Smooth muscle cell (in vitro differentiated cells): ENCODE measurements around the gene SLC34A1. TPM values are rescaled to one million over a fixed set of nuclear protein-coding genes. Genes with fewer than 3 reads are reported as not detected.

ENCODE experiments used
- DNase-seq: peaks from one replicate; lab custom pipeline; 2025; ENCODE audit not compliant: unreplicated experiment; lab: John Stamatoyannopoulos, UW
- H2AFZ ChIP-seq: fragments of 200-600 bp; sonication (generic); 2 replicates; pipeline ENCODE4 v1.6.0; 2016; ENCODE audit warnings: antibody characterized with exemption, low read depth, mild to moderate bottlenecking
- H3F3A ChIP-seq: fragments of 200-600 bp; sonication (generic); 2 replicates; pipeline ENCODE4 v1.6.0; 2017; ENCODE audit warnings: antibody characterized with exemption, low read depth
- H3K27ac ChIP-seq: fragments of 200-600 bp; sonication (generic); 2 replicates; pipeline ENCODE4 v1.5.1; 2016; ENCODE audit warnings: low read depth, mild to moderate bottlenecking
- H3K27me3 ChIP-seq: fragments of 200-600 bp; sonication (generic); 2 replicates; pipeline ENCODE4 v1.6.1; 2016; ENCODE audit warnings: low read depth, mild to moderate bottlenecking
- H3K36me3 ChIP-seq: fragments of 200-600 bp; sonication (generic); 2 replicates; pipeline ENCODE4 v1.5.1; 2016; ENCODE audit warnings: low read depth
- H3K4me1 ChIP-seq: fragments of 200-600 bp; sonication (generic); 2 replicates; pipeline ENCODE4 v1.5.1; 2016; ENCODE audit warnings: low read depth
- H3K4me2 ChIP-seq: fragments of 200-600 bp; sonication (generic); 2 replicates; pipeline ENCODE4 v1.6.0; 2016; ENCODE audit warnings: mild to moderate bottlenecking
- H3K4me3 ChIP-seq: fragments of 200-600 bp; sonication (generic); 2 replicates; pipeline ENCODE4 v1.5.1; 2016; ENCODE audit warnings: mild to moderate bottlenecking
- H3K79me2 ChIP-seq: fragments of 200-600 bp; sonication (generic); 2 replicates; pipeline ENCODE4 v1.6.0; 2016; ENCODE audit warnings: low read depth, mild to moderate bottlenecking
- H3K9ac ChIP-seq: fragments of 200-600 bp; sonication (generic); 2 replicates; pipeline ENCODE4 v1.6.0; 2016; ENCODE audit warnings: low read depth
- H3K9me3 ChIP-seq: fragments of 200-600 bp; sonication (generic); replicated peaks from 2 replicates; pipeline ENCODE4 v1.5.1; 2016; ENCODE audit warnings: low read depth
- H4K20me1 ChIP-seq: fragments of 200-600 bp; sonication (generic); 2 replicates; pipeline ENCODE4 v1.6.0; 2016; ENCODE audit warnings: low read depth
- WGBS: methylation state at CpG from one replicate; pipeline ENCODE4 v1.1.7; 2016; ENCODE audit warnings: low lambda C conversion rate; 5-methylcytosine and 5-hydroxymethylcytosine counted together
- polyA plus RNA-seq: library from polyadenylated mRNA; unstranded; fragments of >200 nt; fragmentation: Nextera tagmentation; extraction: Ambion mirVana; gene quantifications from 2 replicates; pipeline ENCODE4 v1.2.1, GENCODE V29; 2016
- total RNA-seq: library from RNA; depleted of rRNA; stranded (reverse); fragments of >200 nt; gene quantifications from 2 replicates; pipeline ENCODE4 v1.2.3, GENCODE V29; 2014
- TF ChIP-seq, protein P1 (sequence below): fragments of 200-600 bp; sonication (generic); IDR thresholded peaks from 2 replicates; pipeline ENCODE4 v1.5.1; 2017; ENCODE audit warnings: borderline replicate concordance, mild to moderate bottlenecking, antibody characterized with exemption; ENCODE audit not compliant: insufficient read depth, poor library complexity, severe bottlenecking

The SLC34A1 gene
- total and polyA plus RNA-seq, 2 experiments from 2014 or later: not detected

GRCh38 chr5:177371120-177372033, 12.9 kb upstream of the SLC34A1 start:
- TF ChIP-seq, protein P1, sequence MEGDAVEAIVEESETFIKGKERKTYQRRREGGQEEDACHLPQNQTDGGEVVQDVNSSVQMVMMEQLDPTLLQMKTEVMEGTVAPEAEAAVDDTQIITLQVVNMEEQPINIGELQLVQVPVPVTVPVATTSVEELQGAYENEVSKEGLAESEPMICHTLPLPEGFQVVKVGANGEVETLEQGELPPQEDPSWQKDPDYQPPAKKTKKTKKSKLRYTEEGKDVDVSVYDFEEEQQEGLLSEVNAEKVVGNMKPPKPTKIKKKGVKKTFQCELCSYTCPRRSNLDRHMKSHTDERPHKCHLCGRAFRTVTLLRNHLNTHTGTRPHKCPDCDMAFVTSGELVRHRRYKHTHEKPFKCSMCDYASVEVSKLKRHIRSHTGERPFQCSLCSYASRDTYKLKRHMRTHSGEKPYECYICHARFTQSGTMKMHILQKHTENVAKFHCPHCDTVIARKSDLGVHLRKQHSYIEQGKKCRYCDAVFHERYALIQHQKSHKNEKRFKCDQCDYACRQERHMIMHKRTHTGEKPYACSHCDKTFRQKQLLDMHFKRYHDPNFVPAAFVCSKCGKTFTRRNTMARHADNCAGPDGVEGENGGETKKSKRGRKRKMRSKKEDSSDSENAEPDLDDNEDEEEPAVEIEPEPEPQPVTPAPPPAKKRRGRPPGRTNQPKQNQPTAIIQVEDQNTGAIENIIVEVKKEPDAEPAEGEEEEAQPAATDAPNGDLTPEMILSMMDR: no peak
- Histone ChIP-seq H3K4me2 (peak overlapping the region; percentile 93), H3K4me1 (peaks cover 10% of the 10 kb centered on the region), H3K9ac (peak overlapping the region; percentile 43), H3K27me3 (no peaks in the 10 kb centered on the region), H3K4me3 (peak overlapping the region; percentile 60), H3K9me3 (no peaks in the 10 kb centered on the region), H3K79me2 (no peaks in the 10 kb centered on the region), H4K20me1 (no peaks in the 10 kb centered on the region), H3K27ac (no peak overlapping the region), H3K36me3 (no peaks in the 10 kb centered on the region), H3F3A (peaks cover 7% of the 10 kb centered on the region), H2AFZ (peak overlapping the region; percentile 66)
- 58% methylated on average over 20 of the region's 26 CpGs for WGBS
- DNase-seq: no peak

DNA sequence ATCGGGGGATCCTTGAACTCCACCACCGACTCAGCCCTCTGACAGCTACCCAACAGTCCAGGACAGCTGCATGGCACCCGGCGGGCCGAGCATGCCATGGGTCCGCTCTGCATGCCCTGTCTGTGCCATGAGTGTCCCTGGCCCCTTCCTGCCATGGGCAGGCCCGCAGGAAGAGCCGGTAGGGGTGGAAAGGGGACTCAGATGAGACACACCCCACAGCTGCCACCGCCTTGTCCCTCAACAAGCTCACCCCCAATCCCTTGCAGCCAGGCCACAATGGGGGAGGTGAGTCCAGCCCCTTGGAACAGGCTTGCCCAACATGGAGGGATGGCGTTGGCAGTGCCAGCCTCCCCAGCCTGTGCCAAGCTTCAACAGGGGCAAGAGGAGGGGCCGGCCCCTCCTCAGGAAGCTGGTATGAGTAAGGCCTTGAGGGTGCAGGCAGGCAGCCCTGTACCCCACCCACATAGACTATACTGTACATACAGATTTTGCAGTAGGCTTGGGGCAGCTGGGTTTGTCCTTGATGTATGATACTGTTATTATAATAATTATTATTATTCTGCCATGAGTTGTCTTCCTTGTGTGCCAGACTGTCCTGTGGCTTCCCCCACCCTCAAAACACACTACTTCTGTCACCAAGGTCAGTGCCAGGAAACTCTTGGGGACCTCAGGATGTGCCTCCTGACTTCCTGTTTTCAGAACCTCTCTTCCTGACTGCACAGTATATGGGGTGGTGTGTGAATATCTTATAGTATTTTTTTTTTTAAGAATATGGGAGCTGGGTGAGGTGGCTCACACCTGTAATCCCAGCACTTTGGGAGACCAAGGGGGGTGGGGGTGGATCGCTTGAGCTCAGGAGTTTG, 12.0 kb upstream of the SLC34A1 start:
- no peaks in the 10 kb centered on the region for H3K9me3 ChIP-seq
- no peaks in the 10 kb centered on the region for H3K36me3 ChIP-seq
- peaks cover 7% of the 10 kb centered on the region for H3F3A ChIP-seq
- H3K79me2 ChIP-seq: no peaks in the 10 kb centered on the region
- no peaks in the 10 kb centered on the region for H3K27me3 ChIP-seq
- H3K27ac ChIP-seq: no peak overlapping the region
- TF ChIP-seq, protein P1: no peak
- H2AFZ ChIP-seq: no peak overlapping the region
- no peak overlapping the region for H3K4me2 ChIP-seq
- peaks cover 4% of the 10 kb centered on the region for H3K4me1 ChIP-seq
- no peaks in the 10 kb centered on the region for H4K20me1 ChIP-seq
- H3K9ac ChIP-seq: no peak overlapping the region
- peak overlapping the region; percentile 60 for H3K4me3 ChIP-seq
- 95% methylated on average over 12 of the region's 12 CpGs for WGBS
- no peak for DNase-seq

DNA sequence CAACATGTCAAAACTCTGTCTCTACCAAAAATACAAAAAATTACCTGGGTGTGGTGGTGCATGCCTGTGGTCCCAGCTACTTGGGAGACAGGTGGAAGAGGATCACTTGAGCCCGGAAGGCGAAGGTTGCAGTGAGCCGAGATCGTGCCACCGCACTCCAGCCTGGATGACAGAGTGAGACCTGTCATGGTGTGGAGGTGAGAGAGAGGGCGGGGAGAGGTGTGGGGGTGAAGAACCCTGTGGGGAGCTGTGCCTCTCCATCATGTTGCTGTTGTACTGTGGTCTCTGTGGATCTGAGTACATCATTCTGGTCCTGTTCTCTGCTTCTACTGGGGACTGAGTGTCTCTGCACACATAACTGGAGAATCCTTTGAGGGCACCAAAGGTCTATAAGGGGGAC, 11.3 kb upstream of the SLC34A1 start:
- TF ChIP-seq, protein P1: no peak
- Histone ChIP-seq H3K9me3 (no peaks in the 10 kb centered on the region), H3K9ac (no peak overlapping the region), H3K27ac (no peak overlapping the region), H2AFZ (no peak overlapping the region), H3K4me3 (no peak overlapping the region), H3K36me3 (no peaks in the 10 kb centered on the region), H3K79me2 (no peaks in the 10 kb centered on the region), H3K27me3 (no peaks in the 10 kb centered on the region), H3F3A (peaks cover 7% of the 10 kb centered on the region), H3K4me2 (no peak overlapping the region), H3K4me1 (no peaks in the 10 kb centered on the region), H4K20me1 (no peaks in the 10 kb centered on the region)
- WGBS: 83% methylated on average over 6 of the region's 6 CpGs
- DNase-seq: no peak
